Superior temporal gyrus (tissue), 1 donor: Measurements from ENCODE around the gene RPTN.

Source experiments
- DNase-seq: peaks from one replicate; pipeline ENCODE4 v3.0.0-alpha.2; 2016; ENCODE audit errors: extremely low spot score

RPTN gene, protein sequence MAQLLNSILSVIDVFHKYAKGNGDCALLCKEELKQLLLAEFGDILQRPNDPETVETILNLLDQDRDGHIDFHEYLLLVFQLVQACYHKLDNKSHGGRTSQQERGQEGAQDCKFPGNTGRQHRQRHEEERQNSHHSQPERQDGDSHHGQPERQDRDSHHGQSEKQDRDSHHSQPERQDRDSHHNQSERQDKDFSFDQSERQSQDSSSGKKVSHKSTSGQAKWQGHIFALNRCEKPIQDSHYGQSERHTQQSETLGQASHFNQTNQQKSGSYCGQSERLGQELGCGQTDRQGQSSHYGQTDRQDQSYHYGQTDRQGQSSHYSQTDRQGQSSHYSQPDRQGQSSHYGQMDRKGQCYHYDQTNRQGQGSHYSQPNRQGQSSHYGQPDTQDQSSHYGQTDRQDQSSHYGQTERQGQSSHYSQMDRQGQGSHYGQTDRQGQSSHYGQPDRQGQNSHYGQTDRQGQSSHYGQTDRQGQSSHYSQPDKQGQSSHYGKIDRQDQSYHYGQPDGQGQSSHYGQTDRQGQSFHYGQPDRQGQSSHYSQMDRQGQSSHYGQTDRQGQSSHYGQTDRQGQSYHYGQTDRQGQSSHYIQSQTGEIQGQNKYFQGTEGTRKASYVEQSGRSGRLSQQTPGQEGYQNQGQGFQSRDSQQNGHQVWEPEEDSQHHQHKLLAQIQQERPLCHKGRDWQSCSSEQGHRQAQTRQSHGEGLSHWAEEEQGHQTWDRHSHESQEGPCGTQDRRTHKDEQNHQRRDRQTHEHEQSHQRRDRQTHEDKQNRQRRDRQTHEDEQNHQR

DNA sequence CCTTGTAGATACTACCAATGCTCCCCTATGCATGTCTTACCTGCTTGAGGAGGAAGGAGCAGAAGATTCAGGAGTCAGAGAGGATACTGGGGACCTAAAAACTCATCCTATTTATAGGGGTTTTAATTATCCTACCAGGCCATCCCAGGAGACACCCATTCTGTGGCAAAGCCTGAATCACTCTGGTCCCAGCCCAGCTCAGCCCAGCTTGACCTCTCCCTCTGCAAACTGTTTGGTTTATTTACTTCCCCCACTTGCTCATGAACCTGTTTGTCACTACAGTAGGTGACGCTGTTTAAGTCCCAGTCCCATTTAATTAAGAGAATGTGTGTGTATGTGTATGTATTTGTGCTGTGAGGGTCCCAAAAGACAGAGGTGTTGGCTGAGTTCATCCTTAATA lies at the start of gene RPTN:
Gene RPTN (minus strand): TSS at position 85 of the 400 bp plus-strand sequence. CDS start 1,339 bp downstream, outside the sequence.
- no peak for DNase-seq

DNA sequence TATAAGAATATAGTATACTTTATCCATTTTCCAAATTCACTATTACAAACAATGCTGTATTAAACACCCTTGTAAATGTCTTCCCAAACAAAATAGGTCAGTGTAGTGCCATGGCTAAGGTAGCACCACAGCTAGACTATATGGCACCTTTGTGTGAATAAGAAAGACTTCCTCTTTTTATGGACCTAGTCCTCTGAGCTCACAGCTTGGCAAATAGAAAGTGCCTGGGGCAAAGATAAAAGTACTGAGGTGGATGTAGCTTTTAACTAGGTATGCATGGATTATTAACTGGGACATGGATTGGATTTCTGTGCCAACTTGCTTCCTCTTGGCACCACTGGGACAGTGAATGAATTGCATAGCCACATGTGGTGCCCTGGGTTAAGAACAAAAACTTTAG lies 40.0 kb upstream of the RPTN start:
- no peak for DNase-seq

DNA sequence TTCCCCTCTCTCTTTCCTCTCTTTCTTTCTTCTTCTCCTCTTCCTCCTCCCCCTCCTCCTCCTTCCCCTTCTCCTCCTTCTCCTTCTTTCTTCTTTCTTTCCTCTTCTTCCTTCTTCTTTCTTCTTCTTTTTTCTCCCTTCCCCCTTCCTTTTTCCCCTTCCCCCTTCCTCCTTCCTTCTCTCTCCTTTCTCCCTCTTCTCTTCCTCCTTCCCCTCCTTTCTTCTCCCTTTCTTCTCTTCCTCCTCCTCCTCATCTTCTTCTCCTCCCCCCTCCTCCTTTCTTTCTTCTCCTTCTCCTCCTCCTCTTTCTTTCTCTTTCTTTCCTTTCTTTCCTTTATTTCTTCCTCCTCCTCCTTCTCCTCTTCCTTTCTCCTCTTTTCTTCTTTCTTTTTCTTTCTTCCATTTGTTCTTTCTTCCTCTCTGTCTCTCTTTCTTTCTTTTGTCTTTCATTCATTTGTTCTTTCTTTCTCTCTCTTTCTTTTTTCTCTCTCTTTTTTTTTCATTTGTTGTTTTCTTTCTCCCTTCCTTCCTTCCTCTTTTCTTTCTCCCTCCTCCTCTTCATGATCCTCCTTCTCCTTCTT lies 38.4 kb upstream of the RPTN start:
- no peak for DNase-seq

DNA sequence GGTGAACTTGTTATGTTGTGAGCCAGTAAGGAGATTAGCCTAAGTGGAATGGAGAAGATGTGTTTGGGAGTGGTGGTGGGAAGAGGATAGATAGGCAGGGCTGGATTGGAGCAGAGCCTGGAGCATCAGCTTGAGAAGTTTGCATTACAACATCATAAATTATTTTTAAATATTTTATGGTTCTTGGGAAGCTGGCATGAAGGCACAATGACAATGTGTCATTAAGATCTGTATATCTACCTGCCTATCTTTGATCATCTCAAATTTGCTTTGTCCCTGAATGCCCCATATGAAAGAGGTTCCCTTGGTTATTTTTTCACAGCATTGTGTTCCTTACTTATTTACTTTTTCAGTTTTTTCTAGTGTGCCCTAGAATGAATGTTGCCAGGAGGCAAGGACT lies 32.7 kb upstream of the RPTN start:
- DNase-seq = no peak

DNA sequence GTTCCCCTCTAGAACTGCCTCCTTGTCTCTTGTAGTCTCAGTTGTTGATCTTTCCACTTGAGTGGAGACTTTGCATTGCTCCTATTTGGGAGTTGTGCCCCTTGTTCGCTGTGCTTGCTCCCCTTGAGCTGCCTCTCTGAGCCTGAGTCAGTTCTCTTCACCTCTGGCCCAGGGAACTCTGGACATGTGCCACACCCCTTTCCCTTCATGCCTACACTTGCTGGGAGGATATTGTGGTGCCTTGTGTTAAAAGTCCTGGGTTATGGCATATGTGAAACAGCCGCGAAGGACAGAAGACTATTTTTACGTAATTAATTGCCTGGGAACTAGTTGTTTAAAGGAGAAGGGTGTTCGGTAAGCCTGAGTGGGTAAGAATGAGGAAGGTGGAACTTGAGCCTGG lies 32.2 kb upstream of the RPTN start:
- no peak for DNase-seq

DNA sequence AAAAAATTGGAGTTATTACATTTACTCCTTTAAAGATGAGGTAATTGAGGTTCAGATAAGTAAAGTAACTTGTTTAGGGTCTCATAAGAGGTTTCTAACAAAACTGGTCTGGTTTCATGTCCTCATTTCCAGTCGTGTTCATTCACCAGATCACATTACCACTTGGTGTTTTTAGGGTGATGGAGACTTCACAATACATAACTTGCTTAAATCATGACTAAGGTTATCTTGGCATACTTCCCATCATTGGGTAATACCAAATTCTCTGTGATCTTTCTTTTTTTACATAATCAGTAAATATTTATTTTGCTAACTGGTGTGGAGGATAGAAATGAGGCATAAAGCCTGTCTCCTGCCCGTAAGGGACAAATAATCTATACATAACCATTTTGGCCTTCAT lies 31.6 kb upstream of the RPTN start:
- DNase-seq = no peak

DNA sequence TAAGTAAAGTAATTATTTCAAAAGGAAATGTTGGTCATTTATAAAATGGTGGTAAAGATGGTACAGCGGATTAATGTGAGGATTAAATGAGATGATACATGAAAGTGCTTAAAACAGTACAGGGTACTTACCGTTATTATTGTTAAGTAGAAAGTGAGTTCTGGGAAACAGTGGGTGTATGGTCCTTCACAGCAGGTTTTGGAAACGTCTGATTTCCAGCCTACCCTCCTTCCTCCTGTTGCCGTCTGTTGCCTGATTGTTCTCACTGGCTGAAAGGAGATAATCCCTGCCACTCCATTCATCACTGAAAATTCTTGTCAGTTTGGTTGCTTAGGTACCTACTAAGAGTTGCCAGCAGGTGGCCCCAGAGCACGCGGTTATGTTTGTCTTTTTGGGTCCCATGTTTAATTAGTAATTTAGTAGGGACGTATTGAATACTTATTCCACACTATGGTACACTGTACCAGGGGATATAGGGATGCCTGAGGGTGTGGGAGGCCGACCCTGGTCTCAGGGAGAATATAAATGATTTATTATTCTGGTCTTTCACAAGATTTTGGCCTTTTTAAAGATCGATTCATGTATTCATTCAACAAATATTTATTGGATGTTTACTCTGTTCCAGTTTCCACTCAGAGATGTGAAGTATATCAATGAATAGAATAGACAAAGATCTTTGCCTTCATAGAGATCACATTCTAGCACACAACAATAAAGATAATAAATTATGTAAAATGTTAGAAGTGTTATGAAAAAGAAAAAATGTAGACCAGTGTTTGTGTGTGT lies 30.8 kb upstream of the RPTN start:
- peak; percentile 76 for DNase-seq

DNA sequence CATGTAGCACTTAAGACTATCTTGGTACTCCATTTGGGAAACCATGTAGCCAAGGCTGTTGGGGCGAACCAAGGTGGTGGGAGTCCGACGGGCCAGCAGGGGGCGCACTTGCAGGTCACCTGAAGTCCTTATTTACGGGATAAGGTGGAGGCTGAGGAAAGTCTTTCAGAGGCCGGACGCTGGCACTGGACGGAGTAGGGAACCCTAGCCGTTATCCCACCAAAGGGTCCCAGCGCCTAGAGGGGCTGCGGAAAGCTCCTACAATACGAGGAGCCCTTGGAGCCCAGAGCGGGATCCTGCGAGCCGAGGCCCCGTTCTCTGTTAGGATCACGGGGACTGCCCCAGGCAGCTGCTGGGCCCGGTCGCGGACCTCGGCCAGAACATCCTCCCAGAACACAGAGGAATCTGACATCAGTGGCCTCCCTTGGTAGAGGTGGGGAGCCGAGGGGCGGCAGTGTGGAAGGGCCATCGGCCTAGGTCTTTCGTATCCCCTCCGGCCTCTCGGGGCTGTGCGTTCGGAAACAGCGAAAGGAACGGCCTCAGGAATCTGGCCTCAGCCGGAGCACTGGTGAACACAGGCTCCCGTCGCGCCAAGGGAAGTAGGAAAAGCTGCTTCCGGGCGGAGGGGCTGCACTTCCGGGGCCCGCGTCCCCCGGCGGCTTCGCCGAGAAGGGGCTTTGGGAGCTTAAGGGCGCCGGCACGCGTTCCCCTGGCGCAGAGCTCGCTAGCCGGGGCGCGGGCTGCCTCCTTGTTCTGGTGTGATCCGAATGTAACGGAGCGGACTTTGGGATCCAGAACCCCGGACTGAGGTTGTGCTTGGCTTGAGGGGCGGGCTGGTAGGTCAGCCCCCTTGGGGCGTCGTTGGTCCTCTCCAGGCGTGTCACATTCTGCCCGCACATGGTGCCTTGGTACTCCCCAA lies 29.9 kb upstream of the RPTN start:
- DNase-seq = no peak

DNA sequence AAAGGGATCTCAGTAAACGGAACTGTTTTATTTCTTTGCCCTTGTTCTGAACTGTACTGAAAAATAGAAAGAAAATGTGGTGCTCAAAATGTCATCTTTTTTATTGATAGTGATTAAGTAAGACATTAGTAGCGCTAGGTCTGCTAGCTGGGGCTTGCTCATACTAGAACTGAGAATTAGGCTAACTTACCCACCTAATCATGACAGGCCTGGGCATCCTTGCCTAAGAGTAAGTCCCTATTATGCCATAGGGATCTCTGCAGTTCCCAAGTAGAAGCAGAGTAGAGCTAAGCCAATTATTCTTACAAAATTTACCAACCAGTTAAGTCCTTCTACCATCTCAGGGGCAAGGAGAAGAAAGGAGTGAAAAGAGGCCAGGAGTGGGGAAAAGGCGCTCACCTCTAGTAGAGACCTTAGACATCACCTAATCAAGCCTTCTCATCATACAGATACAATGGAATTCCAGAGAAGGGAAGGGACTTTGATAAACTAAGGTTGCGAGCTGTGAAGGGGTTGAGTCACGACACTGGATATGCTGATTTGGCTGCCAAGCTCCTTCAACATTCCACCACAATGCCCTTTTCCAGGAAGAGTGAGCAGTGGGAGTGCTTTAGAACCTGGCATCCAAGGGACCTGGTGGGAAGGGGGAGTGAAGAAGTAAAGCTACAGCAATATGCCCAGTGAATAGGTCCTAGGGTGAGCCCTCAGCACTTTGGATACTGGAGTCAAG lies 27.7 kb upstream of the RPTN start:
- DNase-seq = no peak

DNA sequence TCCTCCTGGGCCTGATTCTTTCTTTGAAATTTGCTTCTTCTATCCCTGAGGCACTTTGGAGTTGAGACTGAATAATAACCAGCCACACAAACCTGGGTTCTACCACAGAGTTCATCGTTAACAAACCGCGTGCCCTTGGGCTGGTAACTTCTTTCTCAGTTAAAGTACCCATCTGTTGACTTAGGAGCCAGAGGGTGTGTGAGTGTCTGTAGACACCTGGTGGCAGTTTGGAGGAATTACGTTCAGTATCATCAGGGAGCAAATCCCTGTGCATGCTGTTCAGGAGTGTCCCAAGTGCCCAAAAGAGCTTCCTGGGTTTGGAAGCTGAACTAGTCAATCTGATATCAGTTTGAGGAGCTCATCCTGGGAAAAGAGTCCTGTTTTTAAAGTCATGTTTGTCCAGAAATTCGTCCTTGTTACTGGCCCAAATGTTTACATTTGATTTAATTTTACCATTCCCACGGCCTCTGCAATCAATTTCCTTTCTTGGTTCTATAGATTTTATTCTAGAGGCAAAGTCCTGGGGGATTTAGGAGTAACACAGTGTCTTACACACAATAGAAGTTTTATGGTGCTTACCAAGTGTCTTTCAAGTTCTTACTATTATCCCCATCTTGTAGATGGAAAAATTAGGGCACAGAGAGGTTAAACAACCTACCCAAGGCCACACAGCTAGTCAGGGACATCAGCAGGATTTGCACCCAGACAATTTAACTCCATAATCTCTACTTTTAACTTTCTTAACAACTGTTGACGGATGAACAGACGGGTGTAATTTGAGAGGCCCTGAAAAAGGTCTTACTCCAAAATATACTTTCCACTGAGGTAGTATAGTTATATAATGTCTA lies 26.7 kb upstream of the RPTN start:
- peak; percentile 65 for DNase-seq

DNA sequence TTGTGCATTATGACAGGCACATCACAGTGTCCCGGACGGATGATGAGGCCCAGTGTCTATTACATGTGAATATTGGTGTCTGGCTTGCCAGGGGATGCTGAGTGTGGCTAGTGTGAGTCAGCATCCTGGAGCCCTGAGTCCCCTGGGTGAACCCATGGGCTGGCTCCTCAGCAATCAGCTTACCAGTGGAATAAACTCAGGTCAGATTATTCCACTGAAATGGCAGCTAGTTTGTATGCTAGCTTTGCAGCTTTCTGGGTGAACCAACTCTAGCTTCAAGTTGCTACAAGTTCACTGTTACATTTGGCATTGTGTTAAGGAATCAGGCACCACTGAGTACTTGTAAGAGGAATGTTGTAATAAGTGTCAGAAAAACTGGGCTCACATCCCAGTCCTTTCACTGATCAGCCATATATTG lies 23.9 kb upstream of the RPTN start:
- DNase-seq = no peak

DNA sequence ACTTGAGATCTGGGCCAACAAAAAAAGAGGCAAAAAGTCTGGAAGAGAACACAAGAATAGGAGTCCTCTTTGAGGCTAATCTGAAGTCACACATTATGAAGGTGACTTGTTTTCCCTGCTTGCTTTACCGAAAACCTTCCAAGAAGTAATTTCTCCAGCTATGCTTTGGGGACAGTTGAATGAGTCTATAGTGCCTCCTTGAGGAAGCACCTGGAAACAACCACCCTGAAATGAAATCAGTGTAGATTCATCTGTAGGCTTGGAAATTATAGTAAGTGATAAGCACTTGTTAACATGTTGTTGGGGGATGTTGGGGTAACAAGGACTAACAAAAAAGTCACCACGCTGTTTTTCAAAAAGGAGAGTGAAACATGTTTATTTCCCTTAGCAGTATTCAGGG lies 23.4 kb upstream of the RPTN start:
- DNase-seq = peak; percentile 49

DNA sequence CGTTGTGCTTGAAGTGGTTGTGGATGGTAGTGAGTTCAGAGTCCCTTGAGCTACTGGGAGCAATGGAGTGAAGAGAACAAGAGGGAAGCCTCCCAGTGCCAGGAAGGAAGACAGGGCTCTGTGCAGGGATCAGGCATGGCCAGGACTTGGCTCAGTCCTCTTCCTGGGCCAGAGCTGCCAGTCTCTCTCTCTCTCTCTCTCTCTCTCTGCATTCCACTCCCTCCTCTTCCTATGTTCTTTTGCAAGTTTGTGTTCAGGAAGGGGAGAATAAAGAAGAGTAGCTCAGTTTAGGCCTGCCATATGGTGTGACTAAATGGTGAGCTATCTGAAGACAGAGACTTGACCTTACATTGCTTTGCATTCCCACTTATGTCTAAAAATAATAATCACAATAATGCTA lies 20.5 kb upstream of the RPTN start:
- DNase-seq = no peak

DNA sequence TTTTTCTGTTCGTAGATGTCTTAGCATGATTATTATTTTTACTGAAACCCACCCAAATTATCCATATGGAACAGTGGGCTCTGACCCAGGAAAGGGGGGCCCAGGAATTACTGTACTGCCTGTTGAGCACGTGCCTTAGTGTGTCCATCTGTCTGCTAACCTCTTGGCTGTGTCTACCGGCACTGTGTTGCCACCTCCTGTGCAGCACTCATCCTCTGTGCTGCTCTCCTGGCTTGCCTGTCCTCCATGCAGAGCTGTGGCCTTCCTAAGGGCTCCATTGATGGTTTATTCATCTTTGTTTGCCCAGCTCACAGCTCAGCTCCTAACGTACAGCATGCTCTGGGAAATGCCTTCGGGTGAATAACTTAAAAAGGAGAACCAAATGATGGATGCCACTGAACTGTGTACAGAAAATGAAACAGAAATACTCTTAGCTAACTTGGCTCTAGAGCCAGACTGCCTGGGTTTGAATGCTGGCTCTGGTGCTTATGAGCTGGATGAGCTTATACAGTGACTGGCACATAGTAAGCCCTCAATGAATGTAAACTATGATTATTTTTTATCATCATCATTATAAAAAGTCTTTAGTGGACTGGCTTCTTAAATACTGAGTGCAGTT lies 11.4 kb upstream of the RPTN start:
- DNase-seq = no peak

DNA sequence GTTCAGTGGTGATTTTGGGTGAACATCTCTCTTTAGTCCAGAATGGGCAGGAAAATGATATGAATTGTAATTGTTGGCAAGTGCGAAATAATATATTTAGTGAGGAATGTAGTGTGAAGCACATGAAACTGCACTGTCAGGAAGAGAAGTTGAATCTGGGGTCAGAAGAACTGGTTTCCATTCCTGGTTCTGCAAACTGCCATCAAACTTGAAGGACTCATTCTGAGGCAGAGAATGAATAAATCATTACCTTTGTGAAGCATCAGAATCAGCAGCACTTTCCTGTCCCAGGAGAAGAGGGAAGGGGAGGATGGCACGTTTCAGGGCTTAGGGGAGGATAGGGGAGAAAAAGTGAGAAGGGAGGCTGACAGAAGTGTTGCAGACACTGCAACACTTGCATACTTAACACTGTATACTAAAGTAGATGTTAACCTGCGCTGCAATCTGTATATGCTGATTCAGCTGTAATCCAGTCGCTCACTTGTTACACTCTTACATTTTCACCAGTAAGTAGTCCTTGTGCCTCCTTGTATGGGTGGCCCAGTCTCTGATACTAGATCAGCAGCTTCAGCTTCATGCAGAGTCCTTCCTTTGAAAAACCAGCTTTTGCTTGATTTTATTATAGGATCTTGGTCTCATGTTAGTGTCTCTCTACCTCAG lies 10.5 kb upstream of the RPTN start:
- DNase-seq = no peak

DNA sequence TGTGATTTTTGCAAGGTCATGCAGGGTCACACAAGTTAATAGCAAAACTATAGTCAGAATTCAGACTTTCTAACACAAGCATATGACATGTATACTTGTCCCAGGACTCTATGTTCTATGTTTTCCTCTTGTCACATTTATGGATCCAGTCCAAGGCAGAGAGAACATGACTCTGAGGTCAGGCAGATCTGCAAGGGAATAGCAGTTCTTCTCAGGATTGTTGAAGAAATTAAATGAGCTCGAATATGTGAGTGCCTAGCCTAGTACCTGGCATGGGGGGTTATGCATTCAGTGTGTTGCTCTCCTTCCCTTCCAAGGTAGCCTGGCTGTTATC lies 9.5 kb upstream of the RPTN start:
- DNase-seq = no peak

DNA sequence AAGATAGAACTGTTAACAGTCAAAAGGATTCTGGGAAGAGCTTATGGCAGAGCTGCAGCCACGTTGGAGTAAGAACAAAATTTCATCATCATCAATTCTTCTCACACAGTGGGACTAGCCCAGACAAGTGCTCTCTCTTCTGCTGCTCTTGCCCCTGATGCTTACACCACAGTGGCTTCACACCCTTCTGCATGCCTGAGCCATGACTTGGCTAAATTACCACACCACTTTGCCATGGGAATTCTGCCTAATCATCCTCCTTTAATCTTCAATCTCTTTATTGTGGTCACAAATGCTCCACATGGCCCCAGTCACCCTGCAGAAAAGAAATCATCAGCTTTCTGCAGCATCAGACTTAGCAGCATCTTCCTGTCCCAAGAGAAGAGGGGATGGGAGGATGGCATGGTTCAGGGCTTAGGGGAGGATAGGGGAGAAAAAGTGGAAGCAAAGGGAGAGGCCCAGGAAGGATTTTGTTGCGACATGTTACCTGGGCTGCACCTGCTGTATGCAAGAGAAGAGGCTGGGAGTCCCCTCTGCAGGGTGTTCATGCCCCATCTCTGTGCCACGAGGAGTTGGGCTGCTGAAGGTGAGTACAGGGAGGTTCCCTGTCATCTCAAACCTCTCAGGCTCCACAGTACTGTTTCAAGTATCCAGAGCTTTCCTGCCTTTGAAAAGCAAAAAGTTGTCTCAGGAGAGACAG lies 9.0 kb upstream of the RPTN start:
- DNase-seq = no peak

DNA sequence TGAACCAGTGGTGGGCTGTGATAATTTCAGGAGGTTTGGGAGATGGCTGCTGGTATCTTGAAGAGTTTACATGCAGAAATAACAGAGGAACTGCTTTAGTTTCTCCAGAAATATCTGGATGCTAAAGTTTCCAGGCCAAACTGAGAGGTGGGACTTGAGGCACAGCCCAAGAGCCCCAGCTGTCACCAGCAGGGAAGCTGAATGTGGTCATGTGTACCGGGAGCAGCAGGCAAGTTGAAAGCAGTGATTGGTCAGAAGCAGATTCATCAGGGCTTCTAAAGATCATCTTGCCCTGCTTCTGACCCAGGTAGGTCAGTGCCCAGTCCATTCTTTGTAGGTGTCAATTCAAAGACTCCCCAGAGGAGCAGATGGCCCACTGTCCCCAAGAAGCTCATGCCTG lies 7.9 kb upstream of the RPTN start:
- no peak for DNase-seq
